HEK293 (cell line): ENCODE data around the gene ECI1.

ENCODE experiments used
- BCL11A ChIP-seq: fragments of 450-650 bp; formaldehyde crosslinking; IDR thresholded peaks from 2 replicates; pipeline ENCODE4 v1.5.1; 2016; ENCODE audit warnings: low read depth, missing biosample characterization, missing genetic modification characterization
- KLF1 ChIP-seq: fragments of 450-650 bp; formaldehyde crosslinking; IDR thresholded peaks from 2 replicates; pipeline ENCODE4 v1.5.1; 2016; ENCODE audit warnings: missing biosample characterization, missing genetic modification characterization
- PRDM1 ChIP-seq: fragments of 450-650 bp; formaldehyde crosslinking; IDR thresholded peaks from 2 replicates; pipeline ENCODE4; 2016; ENCODE audit warnings: missing biosample characterization, missing genetic modification characterization
- YY1 ChIP-seq: fragments of 450-650 bp; formaldehyde crosslinking; IDR thresholded peaks from 2 replicates; pipeline ENCODE4 v1.5.1; 2018; ENCODE audit warnings: missing biosample characterization, missing genetic modification characterization
- ZBTB17 ChIP-seq: fragments of 450-650 bp; formaldehyde crosslinking; IDR thresholded peaks from 2 replicates; pipeline ENCODE4 v1.5.1; 2016; ENCODE audit warnings: missing biosample characterization, missing genetic modification characterization
- ZEB2 ChIP-seq: fragments of 450-650 bp; formaldehyde crosslinking; IDR thresholded peaks from 2 replicates; pipeline ENCODE4 v1.5.1; 2016; ENCODE audit warnings: missing biosample characterization, missing genetic modification characterization
- ZNF239 ChIP-seq: fragments of 450-650 bp; formaldehyde crosslinking; IDR thresholded peaks from 2 replicates; pipeline ENCODE4 v1.5.1; 2016; ENCODE audit warnings: missing biosample characterization, missing genetic modification characterization
- ZNF274 ChIP-seq, 2 experiments: fragments of 200-500 bp in 1 of 2; fragments of 450-650 bp in 1 of 2; sonication (Bioruptor generic) in 1 of 2; formaldehyde crosslinking in 1 of 2; IDR thresholded peaks; 2 replicates each; pipeline versions ENCODE4 v1.5.1 to v1.6.1; 2014 to 2016; ENCODE audit warnings: borderline replicate concordance in 1 of 2, inconsistent platforms in 1 of 2, low read length in 1 of 2, missing biosample characterization in 1 of 2, missing genetic modification characterization in 1 of 2
- ZNF677 ChIP-seq: fragments of 450-650 bp; IDR thresholded peaks from 2 replicates; pipeline ENCODE4 v1.5.0; 2018; ENCODE audit warnings: missing biosample characterization, mild to moderate bottlenecking, missing genetic modification characterization, moderate library complexity
- TF ChIP-seq, protein P1 (sequence below): fragments of 450-650 bp; formaldehyde crosslinking; IDR thresholded peaks from 2 replicates; pipeline ENCODE4 v1.5.1; 2016; ENCODE audit warnings: missing biosample characterization, missing genetic modification characterization
- TF ChIP-seq, protein P2 (sequence below): fragments of 450-650 bp; formaldehyde crosslinking; IDR thresholded peaks from 2 replicates; pipeline ENCODE4 v1.5.1; 2016; ENCODE audit warnings: missing biosample characterization, missing genetic modification characterization
- TF ChIP-seq, protein P3 (sequence below): fragments of 450-650 bp; formaldehyde crosslinking; IDR thresholded peaks from 2 replicates; pipeline ENCODE4 v1.5.1; 2016; ENCODE audit warnings: missing biosample characterization, missing genetic modification characterization
- TF ChIP-seq, protein P4 (sequence below): fragments of 450-650 bp; formaldehyde crosslinking; IDR thresholded peaks from 2 replicates; pipeline ENCODE4 v1.5.1; 2016; ENCODE audit warnings: missing biosample characterization, missing genetic modification characterization, borderline replicate concordance
- TF ChIP-seq, protein P5 (sequence below): fragments of 450-650 bp; formaldehyde crosslinking; IDR thresholded peaks from 2 replicates; pipeline ENCODE4 v1.5.1; 2016; ENCODE audit warnings: missing biosample characterization, missing genetic modification characterization, low read depth

DNA sequence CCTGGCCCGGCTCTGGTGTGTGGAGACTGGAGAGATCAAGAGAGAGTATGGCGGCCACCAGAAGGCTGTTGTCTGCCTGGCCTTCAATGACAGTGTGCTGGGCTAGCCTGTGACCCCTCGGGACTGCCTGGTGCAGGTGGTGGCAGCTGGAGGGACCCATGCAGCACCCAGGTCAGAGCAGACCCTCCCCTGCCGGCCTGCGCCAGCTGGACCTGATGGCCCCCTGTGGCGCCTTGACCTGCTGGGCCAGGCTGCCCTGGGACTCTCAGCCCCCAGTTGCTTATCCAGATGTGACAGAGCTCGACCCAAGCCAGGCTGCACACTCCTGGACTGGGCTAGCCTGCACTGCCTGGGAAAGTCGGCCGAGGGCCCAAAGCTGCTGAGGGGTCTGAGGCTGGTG lies 42.6 kb downstream of the ECI1 start:
- TF ChIP-seq, protein P1, sequence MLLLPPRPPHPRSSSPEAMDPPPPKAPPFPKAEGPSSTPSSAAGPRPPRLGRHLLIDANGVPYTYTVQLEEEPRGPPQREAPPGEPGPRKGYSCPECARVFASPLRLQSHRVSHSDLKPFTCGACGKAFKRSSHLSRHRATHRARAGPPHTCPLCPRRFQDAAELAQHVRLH (tag by site-specific recombination) = no peak
- TF ChIP-seq, protein P2, sequence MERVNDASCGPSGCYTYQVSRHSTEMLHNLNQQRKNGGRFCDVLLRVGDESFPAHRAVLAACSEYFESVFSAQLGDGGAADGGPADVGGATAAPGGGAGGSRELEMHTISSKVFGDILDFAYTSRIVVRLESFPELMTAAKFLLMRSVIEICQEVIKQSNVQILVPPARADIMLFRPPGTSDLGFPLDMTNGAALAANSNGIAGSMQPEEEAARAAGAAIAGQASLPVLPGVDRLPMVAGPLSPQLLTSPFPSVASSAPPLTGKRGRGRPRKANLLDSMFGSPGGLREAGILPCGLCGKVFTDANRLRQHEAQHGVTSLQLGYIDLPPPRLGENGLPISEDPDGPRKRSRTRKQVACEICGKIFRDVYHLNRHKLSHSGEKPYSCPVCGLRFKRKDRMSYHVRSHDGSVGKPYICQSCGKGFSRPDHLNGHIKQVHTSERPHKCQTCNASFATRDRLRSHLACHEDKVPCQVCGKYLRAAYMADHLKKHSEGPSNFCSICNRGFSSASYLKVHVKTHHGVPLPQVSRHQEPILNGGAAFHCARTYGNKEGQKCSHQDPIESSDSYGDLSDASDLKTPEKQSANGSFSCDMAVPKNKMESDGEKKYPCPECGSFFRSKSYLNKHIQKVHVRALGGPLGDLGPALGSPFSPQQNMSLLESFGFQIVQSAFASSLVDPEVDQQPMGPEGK (tag by site-specific recombination) = no peak
- TF ChIP-seq, protein P3, sequence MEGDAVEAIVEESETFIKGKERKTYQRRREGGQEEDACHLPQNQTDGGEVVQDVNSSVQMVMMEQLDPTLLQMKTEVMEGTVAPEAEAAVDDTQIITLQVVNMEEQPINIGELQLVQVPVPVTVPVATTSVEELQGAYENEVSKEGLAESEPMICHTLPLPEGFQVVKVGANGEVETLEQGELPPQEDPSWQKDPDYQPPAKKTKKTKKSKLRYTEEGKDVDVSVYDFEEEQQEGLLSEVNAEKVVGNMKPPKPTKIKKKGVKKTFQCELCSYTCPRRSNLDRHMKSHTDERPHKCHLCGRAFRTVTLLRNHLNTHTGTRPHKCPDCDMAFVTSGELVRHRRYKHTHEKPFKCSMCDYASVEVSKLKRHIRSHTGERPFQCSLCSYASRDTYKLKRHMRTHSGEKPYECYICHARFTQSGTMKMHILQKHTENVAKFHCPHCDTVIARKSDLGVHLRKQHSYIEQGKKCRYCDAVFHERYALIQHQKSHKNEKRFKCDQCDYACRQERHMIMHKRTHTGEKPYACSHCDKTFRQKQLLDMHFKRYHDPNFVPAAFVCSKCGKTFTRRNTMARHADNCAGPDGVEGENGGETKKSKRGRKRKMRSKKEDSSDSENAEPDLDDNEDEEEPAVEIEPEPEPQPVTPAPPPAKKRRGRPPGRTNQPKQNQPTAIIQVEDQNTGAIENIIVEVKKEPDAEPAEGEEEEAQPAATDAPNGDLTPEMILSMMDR (tag by site-specific recombination) = no peak
- TF ChIP-seq PRDM1 (tag by site-specific recombination) (no peak), ZNF274 (IDR thresholded peaks at IDR 0.05; ENCODE audit: low read length) (no peak), ZNF274 (tag by site-specific recombination; IDR thresholded peaks at IDR 0.05; ENCODE audit: borderline replicate concordance) (no peak), BCL11A (no peak), KLF1 (no peak), YY1 (tag by site-specific recombination) (no peak), ZBTB17 (tag by site-specific recombination) (no peak), ZEB2 (tag by site-specific recombination) (no peak), ZNF239 (tag by site-specific recombination) (no peak), ZNF677 (tag by site-specific recombination) (no peak)
- TF ChIP-seq, protein P4, sequence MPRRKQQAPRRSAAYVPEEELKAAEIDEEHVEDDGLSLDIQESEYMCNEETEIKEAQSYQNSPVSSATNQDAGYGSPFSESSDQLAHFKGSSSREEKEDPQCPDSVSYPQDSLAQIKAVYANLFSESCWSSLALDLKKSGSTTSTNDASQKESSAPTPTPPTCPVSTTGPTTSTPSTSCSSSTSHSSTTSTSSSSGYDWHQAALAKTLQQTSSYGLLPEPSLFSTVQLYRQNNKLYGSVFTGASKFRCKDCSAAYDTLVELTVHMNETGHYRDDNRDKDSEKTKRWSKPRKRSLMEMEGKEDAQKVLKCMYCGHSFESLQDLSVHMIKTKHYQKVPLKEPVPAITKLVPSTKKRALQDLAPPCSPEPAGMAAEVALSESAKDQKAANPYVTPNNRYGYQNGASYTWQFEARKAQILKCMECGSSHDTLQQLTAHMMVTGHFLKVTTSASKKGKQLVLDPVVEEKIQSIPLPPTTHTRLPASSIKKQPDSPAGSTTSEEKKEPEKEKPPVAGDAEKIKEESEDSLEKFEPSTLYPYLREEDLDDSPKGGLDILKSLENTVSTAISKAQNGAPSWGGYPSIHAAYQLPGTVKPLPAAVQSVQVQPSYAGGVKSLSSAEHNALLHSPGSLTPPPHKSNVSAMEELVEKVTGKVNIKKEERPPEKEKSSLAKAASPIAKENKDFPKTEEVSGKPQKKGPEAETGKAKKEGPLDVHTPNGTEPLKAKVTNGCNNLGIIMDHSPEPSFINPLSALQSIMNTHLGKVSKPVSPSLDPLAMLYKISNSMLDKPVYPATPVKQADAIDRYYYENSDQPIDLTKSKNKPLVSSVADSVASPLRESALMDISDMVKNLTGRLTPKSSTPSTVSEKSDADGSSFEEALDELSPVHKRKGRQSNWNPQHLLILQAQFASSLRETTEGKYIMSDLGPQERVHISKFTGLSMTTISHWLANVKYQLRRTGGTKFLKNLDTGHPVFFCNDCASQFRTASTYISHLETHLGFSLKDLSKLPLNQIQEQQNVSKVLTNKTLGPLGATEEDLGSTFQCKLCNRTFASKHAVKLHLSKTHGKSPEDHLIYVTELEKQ (tag by site-specific recombination) = no peak
- TF ChIP-seq, protein P5, sequence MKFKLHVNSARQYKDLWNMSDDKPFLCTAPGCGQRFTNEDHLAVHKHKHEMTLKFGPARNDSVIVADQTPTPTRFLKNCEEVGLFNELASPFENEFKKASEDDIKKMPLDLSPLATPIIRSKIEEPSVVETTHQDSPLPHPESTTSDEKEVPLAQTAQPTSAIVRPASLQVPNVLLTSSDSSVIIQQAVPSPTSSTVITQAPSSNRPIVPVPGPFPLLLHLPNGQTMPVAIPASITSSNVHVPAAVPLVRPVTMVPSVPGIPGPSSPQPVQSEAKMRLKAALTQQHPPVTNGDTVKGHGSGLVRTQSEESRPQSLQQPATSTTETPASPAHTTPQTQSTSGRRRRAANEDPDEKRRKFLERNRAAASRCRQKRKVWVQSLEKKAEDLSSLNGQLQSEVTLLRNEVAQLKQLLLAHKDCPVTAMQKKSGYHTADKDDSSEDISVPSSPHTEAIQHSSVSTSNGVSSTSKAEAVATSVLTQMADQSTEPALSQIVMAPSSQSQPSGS (tag by site-specific recombination) = no peak
